HepG2 (cell line): ENCODE data around the gene BRD2. TPM values are rescaled to one million over a fixed set of nuclear protein-coding genes. Genes with fewer than 3 reads are reported as not detected.

Experiments used
- ATAC-seq: fragments of 200-7000 bp; cut with Tn5 transposase; 3 replicates; pipeline ENCODE4 v1.9.1; 2020; ENCODE audit warnings: mild to moderate bottlenecking, moderate library complexity
- BruUV-seq: library from RNA; stranded (reverse); fragments of 400-500 nt; replicated peaks from 2 replicates; lab custom pipeline; 2021; lab: Mats Ljungman, UMichigan
- CTCF ChIA-PET: fragments of 300-600 bp; formaldehyde crosslinking; extraction: SDS; loops from one replicate; lab custom pipeline; 2021; ENCODE audit warnings: low total read pairs, inconsistent platforms, low intra/inter-chr PET ratio; lab: Yijun Ruan, JAX
- POLR2A ChIA-PET: fragments of 350-600 bp; sonication (Branson Sonifier 250); formaldehyde crosslinking; loops from one replicate; lab custom pipeline; 2020; ENCODE audit warnings: antibody characterized with exemption, inconsistent platforms; lab: Yijun Ruan, JAX
- DNase-seq: peaks from one replicate; pipeline ENCODE4 v3.0.0-alpha.2; 2015; ENCODE audit warnings: low spot score
- FAIRE-seq: peaks from 3 replicates; lab custom pipeline; 2011; peaks lifted over from hg19 to GRCh38; lab: Jason Lieb, UNC
- H2AFZ ChIP-seq: one replicate; pipeline ENCODE4 v1.6.1; 2011; ENCODE audit warnings: low read length, inconsistent platforms
- H3K27ac ChIP-seq: fragments of 300-600 bp; 3 replicates; pipeline ENCODE4 v1.8.0; 2011; ENCODE audit warnings: mixed run types, mild to moderate bottlenecking, mixed read lengths, low read length, inconsistent platforms; ENCODE audit not compliant: insufficient read depth; ENCODE audit errors: extremely low read length
- H3K27me3 ChIP-seq, 2 experiments: fragments of 200-600 bp in 1 of 2; 2 replicates in 1 of 2; 3 replicates in 1 of 2; pipeline versions ENCODE4 v1.6.0 to v1.8.0; 2011; ENCODE audit warnings: low read length in 2 of 2, mild to moderate bottlenecking in 2 of 2, moderate library complexity in 2 of 2, inconsistent platforms in 1 of 2; ENCODE audit not compliant: insufficient read depth in 2 of 2, control insufficient read depth in 1 of 2
- H3K36me3 ChIP-seq, 2 experiments: fragments of 200-600 bp in 1 of 2; replicated peaks in 1 of 2; 2 replicates in 1 of 2; 3 replicates in 1 of 2; pipeline versions ENCODE4 v1.5.1 to v1.8.0; 2011; ENCODE audit warnings: low read length in 2 of 2, inconsistent platforms in 1 of 2; ENCODE audit not compliant: insufficient read depth in 2 of 2, control insufficient read depth in 1 of 2
- H3K4me1 ChIP-seq: 2 replicates; pipeline ENCODE4 v1.5.1; 2012; ENCODE audit warnings: low read length, inconsistent platforms; ENCODE audit not compliant: insufficient read depth
- H3K4me2 ChIP-seq: 2 replicates; pipeline ENCODE4 v1.6.0; 2011; ENCODE audit warnings: low read depth, low read length, inconsistent platforms
- H3K4me3 ChIP-seq, 3 experiments: fragments of 200-600 bp in 1 of 3; sonication (generic), shearing (Covaris generic) in 1 of 3; replicated peaks in 1 of 3; 2 replicates each; pipeline ENCODE4 v1.5.1; 2011 to 2016; ENCODE audit warnings: low read length in 3 of 3, inconsistent platforms in 2 of 3, low read depth in 2 of 3, mild to moderate bottlenecking in 2 of 3, control low read depth in 1 of 3, mixed read lengths in 1 of 3; ENCODE audit not compliant: insufficient read depth in 1 of 3
- H3K79me2 ChIP-seq: one replicate; pipeline ENCODE4 v1.6.1; 2011; ENCODE audit warnings: low read length, inconsistent platforms; ENCODE audit not compliant: insufficient read depth
- H3K9ac ChIP-seq: 2 replicates; pipeline ENCODE4 v1.6.0; 2011; ENCODE audit warnings: mild to moderate bottlenecking, low read depth, low read length, inconsistent platforms; ENCODE audit not compliant: insufficient read depth
- H3K9me3 ChIP-seq: 2 replicates; pipeline ENCODE4 v1.5.1; 2012; ENCODE audit warnings: mild to moderate bottlenecking, low read length
- H4K20me1 ChIP-seq: 2 replicates; pipeline ENCODE4 v1.6.0; 2011; ENCODE audit warnings: inconsistent platforms, mild to moderate bottlenecking, low read length, moderate library complexity; ENCODE audit not compliant: insufficient read depth
- CREB1 ChIP-seq, 2 experiments: fragments of 450-650 bp in 1 of 2; IDR thresholded peaks; 2 replicates each; pipeline ENCODE4 v1.6.1; 2016 to 2017; ENCODE audit warnings: control low read depth in 1 of 2, mild to moderate bottlenecking in 1 of 2, missing compliant biosample characterization in 1 of 2, missing genetic modification characterization in 1 of 2
- DNMT3B ChIP-seq: conservative IDR thresholded peaks from 2 replicates; pipeline ENCODE4 v1.6.1; 2016; ENCODE audit warnings: missing biosample characterization, control low read depth
- KDM2A ChIP-seq: sonication (generic); formaldehyde crosslinking; IDR thresholded peaks from 2 replicates; pipeline ENCODE4 v1.4.0; 2020; ENCODE audit warnings: low read depth, missing genetic modification reagents, borderline replicate concordance
- MIXL1 ChIP-seq: IDR thresholded peaks from 2 replicates; pipeline ENCODE4 v1.6.1; 2016
- NBN ChIP-seq: fragments of 450-650 bp; conservative IDR thresholded peaks from 2 replicates; pipeline ENCODE4 v1.6.1; 2017
- POLR2A ChIP-seq, 2 experiments: IDR thresholded peaks; 2 replicates each; pipeline ENCODE4 v1.6.1; 2011; ENCODE audit warnings: low read depth in 2 of 2, low read length in 2 of 2, mild to moderate bottlenecking in 1 of 2, moderate library complexity in 1 of 2; ENCODE audit not compliant: insufficient read depth in 1 of 2
- POLR2AphosphoS2 ChIP-seq: IDR thresholded peaks from 2 replicates; pipeline ENCODE4 v1.6.1; 2011; ENCODE audit warnings: low read depth, low read length, improper control_type of control experiment
- POLR2G ChIP-seq: fragments of 200-400 bp; formaldehyde crosslinking; IDR thresholded peaks from 2 replicates; pipeline ENCODE4 v1.6.1; 2018; ENCODE audit warnings: mild to moderate bottlenecking, low read depth, low read length, moderate library complexity
- RBM22 ChIP-seq: fragments of 200-400 bp; formaldehyde crosslinking; optimal IDR thresholded peaks from 2 replicates; pipeline ENCODE3; 2017; ENCODE audit warnings: mild to moderate bottlenecking, low read length, moderate library complexity
- REL ChIP-seq: sonication (generic); formaldehyde crosslinking; conservative IDR thresholded peaks from 2 replicates; pipeline ENCODE4 v1.8.0; 2022; ENCODE audit warnings: mild to moderate bottlenecking, missing genetic modification reagents, moderate library complexity
- REXO4 ChIP-seq: sonication (generic); formaldehyde crosslinking; IDR thresholded peaks from 2 replicates; pipeline ENCODE4 v1.8.0; 2022; ENCODE audit warnings: missing genetic modification reagents, mild to moderate bottlenecking, borderline replicate concordance
- SSRP1 ChIP-seq: IDR thresholded peaks from 2 replicates; pipeline ENCODE4 v1.6.1; 2016; ENCODE audit warnings: control low read depth
- ZBTB7A ChIP-seq: sonication (generic); formaldehyde crosslinking; IDR thresholded peaks from 2 replicates; pipeline ENCODE4 v1.8.0; 2022; ENCODE audit warnings: mild to moderate bottlenecking, missing genetic modification reagents
- ZFP36L1 ChIP-seq: sonication (generic); formaldehyde crosslinking; IDR thresholded peaks from 2 replicates; pipeline ENCODE4 v1.8.0; 2022; ENCODE audit warnings: mild to moderate bottlenecking, missing genetic modification reagents, moderate library complexity
- ZNF121 ChIP-seq: sonication (generic); formaldehyde crosslinking; IDR thresholded peaks from 2 replicates; pipeline ENCODE4 v1.5.0; 2020; ENCODE audit warnings: mild to moderate bottlenecking, missing genetic modification reagents
- ZNF724P ChIP-seq: sonication (generic); formaldehyde crosslinking; IDR thresholded peaks from 2 replicates; pipeline ENCODE4 v1.8.0; 2022; ENCODE audit warnings: missing genetic modification reagents, borderline replicate concordance
- WGBS: methylation state at CpG from one replicate; pipeline ENCODE4 v1.1.6; 2017; ENCODE audit warnings: low lambda C conversion rate; 5-methylcytosine and 5-hydroxymethylcytosine counted together
- in situ Hi-C: cut with HindIII; loops from 2 replicates; pipeline ENCODE4 v1.10.0; 2017; ENCODE audit warnings: low pct_unique_long_range_greater_than_20kb; ENCODE audit not compliant: extremely low pct_ligation_motif_present
- intact Hi-C: fragments of 100-400 bp; cut with micrococcal nuclease; formaldehyde crosslinking; loops from one replicate; pipeline ENCODE4 v1.10.0; 2022; ENCODE audit not compliant: unreplicated experiment
- polyA plus RNA-seq, 8 experiments: library from polyadenylated mRNA; depleted of rRNA in 3 of 8; stranded (reverse) in 7 of 8; unstranded in 1 of 8; fragments of >200 nt; fragmentation: Illumina TruSeq in 4 of 8; extraction: Trizol in 4 of 8; gene quantifications; 2 replicates each; pipeline versions ENCODE4 v1.2.1 to v1.2.3, GENCODE V29; 2011 to 2016; ENCODE audit warnings: low read depth in 4 of 8, missing spikeins in 1 of 8, mixed read lengths in 1 of 8; ENCODE audit not compliant: insufficient read depth in 1 of 8
- total RNA-seq, 5 experiments: library from RNA; depleted of rRNA; stranded (reverse); fragments of >200 nt; fragmentation: Illumina TruSeq; extraction: Trizol; gene quantifications; 2 replicates each; pipeline ENCODE4 v1.2.3, GENCODE V29; 2016; ENCODE audit warnings: low read depth in 1 of 5
- TF ChIP-seq, protein P1 (sequence below): sonication (generic); formaldehyde crosslinking; IDR thresholded peaks from 2 replicates; pipeline ENCODE4 v1.5.1; 2020; ENCODE audit warnings: mild to moderate bottlenecking, moderate library complexity, missing genetic modification reagents
- TF ChIP-seq, protein P2 (sequence below): sonication (generic); formaldehyde crosslinking; IDR thresholded peaks from 2 replicates; pipeline ENCODE4 v1.4.0; 2020; ENCODE audit warnings: missing genetic modification reagents

Gene BRD2
- total and polyA plus RNA-seq, 2 of the 13 experiments (the other 11 are each of a cell fraction or from before 2014, with no cell fraction given) = 143 to 202 TPM

DNA sequence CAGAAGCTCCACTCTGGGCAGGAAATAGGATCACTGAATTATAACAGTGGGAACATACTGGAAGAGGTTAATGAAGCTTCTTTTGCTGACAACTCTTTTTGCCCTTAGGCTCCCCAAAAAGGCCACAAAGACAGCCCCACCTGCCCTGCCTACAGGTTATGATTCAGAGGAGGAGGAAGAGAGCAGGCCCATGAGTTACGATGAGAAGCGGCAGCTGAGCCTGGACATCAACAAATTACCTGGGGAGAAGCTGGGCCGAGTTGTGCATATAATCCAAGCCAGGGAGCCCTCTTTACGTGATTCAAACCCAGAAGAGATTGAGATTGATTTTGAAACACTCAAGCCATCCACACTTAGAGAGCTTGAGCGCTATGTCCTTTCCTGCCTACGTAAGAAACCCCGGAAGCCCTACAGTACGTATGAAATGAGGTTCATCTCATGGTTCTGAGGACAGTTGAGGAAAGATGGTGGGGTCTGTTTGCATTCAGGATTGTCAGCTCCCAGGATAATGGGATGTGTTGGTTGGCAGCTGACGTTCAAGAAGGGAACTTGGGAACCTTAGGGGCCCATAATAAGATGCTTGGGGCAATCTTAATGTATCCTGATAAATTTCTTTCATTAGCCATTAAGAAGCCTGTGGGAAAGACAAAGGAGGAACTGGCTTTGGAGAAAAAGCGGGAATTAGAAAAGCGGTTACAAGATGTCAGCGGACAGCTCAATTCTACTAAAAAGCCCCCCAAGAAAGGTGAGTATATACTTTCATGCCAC lies 11.5 kb downstream of the BRD2 start (continued):
- no peak for TF ChIP-seq DNMT3B (CRISPR knock-in tag)
- 0 out of 2 replicates have a peak, but pooled peaks have one; percentile 28 for TF ChIP-seq ZFP36L1
- TF ChIP-seq, protein P1, sequence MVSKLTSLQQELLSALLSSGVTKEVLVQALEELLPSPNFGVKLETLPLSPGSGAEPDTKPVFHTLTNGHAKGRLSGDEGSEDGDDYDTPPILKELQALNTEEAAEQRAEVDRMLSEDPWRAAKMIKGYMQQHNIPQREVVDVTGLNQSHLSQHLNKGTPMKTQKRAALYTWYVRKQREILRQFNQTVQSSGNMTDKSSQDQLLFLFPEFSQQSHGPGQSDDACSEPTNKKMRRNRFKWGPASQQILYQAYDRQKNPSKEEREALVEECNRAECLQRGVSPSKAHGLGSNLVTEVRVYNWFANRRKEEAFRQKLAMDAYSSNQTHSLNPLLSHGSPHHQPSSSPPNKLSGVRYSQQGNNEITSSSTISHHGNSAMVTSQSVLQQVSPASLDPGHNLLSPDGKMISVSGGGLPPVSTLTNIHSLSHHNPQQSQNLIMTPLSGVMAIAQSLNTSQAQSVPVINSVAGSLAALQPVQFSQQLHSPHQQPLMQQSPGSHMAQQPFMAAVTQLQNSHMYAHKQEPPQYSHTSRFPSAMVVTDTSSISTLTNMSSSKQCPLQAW (CRISPR knock-in tag) = no peak
- no peak for TF ChIP-seq ZNF724P (CRISPR knock-in tag)
- 0 out of 2 replicates have a peak, but pooled peaks have one; percentile 4 for TF ChIP-seq POLR2AphosphoS2
- TF ChIP-seq, all 625 proteins: peak for 8

DNA sequence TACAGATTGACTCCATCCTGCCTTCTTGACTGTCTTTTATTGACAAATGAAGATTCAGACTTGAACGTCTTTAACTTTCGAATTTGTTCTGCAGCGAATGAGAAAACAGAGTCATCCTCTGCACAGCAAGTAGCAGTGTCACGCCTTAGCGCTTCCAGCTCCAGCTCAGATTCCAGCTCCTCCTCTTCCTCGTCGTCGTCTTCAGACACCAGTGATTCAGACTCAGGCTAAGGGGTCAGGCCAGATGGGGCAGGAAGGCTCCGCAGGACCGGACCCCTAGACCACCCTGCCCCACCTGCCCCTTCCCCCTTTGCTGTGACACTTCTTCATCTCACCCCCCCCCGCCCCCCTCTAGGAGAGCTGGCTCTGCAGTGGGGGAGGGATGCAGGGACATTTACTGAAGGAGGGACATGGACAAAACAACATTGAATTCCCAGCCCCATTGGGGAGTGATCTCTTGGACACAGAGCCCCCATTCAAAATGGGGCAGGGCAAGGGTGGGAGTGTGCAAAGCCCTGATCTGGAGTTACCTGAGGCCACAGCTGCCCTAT lies 12.2 kb downstream of the BRD2 start:
- no peak overlapping the region for H3K4me3 ChIP-seq
- ChIA-PET POLR2A (interaction anchor here (1.0 to 10.2 kb wide), 7 partner anchors 9 to 268 kb away, joined by 3 to 305 read pairs (median 6); partner anchors contain the start of genes BRD2, HLA-DMA and TAP2), CTCF (interaction anchor here (7.2 kb wide), 1 partner anchor 47 kb away, joined by 103 read pairs; no protein-coding TSS in a partner anchor)
- H3K4me1 ChIP-seq = peaks cover 31% of the 10 kb centered on the region
- 83% methylated on average over 11 of the region's 11 CpGs for WGBS
- TSS peak; percentile 1 for BruUV-seq
- no peak overlapping the region for H3K9ac ChIP-seq
- DNase-seq = no peak
- in situ Hi-C loops (loop anchor here (5.0 kb wide), 1 partner anchor 43 kb away; no protein-coding TSS in a partner anchor), intact Hi-C loops (no loop called here)
- H3K36me3 ChIP-seq = peaks cover 41 to 55% of the 10 kb centered on the region in 2 experiments
- no peak overlapping the region for H3K4me2 ChIP-seq
- no peak for FAIRE-seq
- ATAC-seq = no peak
- no peak overlapping the region for H3K27ac ChIP-seq
- peaks cover 71% of the 10 kb centered on the region for H4K20me1 ChIP-seq
- no peaks in the 10 kb centered on the region for H3K27me3 ChIP-seq
- no peak overlapping the region for H2AFZ ChIP-seq
- H3K79me2 ChIP-seq = peaks cover 21% of the 10 kb centered on the region
- H3K9me3 ChIP-seq = no peaks in the 10 kb centered on the region
- TF ChIP-seq MIXL1 (CRISPR knock-in tag) (no peak), REL (CRISPR knock-in tag) (no peak), CREB1 (IDR thresholded peaks at IDR 0.05) (no peak), CREB1 (CRISPR knock-in tag; IDR thresholded peaks at IDR 0.05) (no peak), ZNF121 (CRISPR knock-in tag) (no peak), SSRP1 (CRISPR knock-in tag) (peak; percentile 85; the same call in 1 of the 2 replicates), NBN (no peak), POLR2AphosphoS2 (peak; percentile 73), ZBTB7A (CRISPR knock-in tag) (0 out of 2 replicates have a peak, but pooled peaks have one; percentile 23), RBM22 (peak; percentile 89), KDM2A (CRISPR knock-in tag) (0 out of 2 replicates have a peak, but pooled peaks have one; percentile 6), POLR2G (peak; percentile 63), REXO4 (CRISPR knock-in tag) (no peak), POLR2A (IDR thresholded peaks at IDR 0.05; ENCODE audit: insufficient read depth in 1 of 2, low read depth in 2 of 2, low read length in 2 of 2) (peak in 1 of 2 experiments; percentile 43; a peak in 2 of 4 replicates)
- TF ChIP-seq, protein P2, sequence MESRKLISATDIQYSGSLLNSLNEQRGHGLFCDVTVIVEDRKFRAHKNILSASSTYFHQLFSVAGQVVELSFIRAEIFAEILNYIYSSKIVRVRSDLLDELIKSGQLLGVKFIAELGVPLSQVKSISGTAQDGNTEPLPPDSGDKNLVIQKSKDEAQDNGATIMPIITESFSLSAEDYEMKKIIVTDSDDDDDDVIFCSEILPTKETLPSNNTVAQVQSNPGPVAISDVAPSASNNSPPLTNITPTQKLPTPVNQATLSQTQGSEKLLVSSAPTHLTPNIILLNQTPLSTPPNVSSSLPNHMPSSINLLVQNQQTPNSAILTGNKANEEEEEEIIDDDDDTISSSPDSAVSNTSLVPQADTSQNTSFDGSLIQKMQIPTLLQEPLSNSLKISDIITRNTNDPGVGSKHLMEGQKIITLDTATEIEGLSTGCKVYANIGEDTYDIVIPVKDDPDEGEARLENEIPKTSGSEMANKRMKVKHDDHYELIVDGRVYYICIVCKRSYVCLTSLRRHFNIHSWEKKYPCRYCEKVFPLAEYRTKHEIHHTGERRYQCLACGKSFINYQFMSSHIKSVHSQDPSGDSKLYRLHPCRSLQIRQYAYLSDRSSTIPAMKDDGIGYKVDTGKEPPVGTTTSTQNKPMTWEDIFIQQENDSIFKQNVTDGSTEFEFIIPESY (CRISPR knock-in tag) = peak; percentile 76
